GM18951 (cell line): ENCODE measurements around the gene PPP2R1B.

Experiments
- POLR2A ChIP-seq: IDR thresholded peaks from 4 replicates; pipeline ENCODE4 v1.6.1; 2011; ENCODE audit warnings: mild to moderate bottlenecking; ENCODE audit not compliant: insufficient read length, insufficient read depth; ENCODE audit errors: extremely low read depth
- in situ Hi-C: fragments of 300-500 bp; cut with MboI; formaldehyde crosslinking; loops from one replicate; pipeline ENCODE4 v1.12.0; 2022; ENCODE audit warnings: low sequenced_read_pairs, mixed read lengths, inconsistent platforms; ENCODE audit not compliant: unreplicated experiment

Gene PPP2R1B

GRCh38 chr11:111734954-111735261 lies 31.3 kb downstream of the PPP2R1B start:
- in situ Hi-C loops, result no loop called here
- TF ChIP-seq POLR2A, result no peak

DNA sequence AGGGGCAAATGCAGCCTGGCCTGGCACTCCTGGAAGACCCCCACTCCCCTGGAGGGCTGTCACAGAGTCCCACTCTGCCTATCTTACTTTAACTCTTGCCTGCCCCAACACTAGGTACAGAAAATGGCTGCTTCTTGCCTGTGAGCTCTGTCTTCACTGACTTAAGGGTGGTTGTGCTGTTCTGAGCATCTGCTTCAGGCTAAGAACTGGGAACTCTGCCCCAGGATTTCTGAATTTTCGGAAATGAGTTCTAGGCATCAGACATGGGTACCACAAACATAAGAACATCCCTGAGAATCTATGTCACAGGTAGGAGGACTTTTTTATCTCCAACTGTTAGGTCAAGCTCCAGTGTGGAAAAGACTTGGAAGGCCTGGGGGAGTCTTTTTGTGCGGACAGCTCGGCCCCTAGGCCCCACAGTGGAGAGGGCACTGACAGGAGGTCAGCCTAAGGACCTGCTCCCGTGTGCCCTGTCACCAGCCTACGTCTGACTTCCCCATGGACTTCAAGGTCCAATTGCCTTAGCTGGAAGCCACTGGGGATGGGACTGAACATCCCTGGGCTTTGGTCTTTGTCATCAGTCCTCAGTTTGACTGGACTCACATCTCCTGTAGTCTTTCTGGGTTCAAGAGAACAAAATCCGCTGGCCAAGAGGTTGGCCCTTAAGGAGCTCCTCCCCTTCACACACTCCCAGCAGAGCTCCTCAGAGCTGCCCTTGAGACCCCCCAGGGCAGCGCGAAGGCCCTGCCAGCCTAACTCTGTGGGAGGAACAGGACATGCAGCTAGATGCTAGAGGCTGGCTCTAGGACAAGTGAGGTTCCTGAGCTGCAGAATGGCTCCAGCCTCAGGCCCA lies 31.9 kb downstream of the PPP2R1B start:
- in situ Hi-C loops, result no loop called here
- TF ChIP-seq POLR2A, result no peak

DNA sequence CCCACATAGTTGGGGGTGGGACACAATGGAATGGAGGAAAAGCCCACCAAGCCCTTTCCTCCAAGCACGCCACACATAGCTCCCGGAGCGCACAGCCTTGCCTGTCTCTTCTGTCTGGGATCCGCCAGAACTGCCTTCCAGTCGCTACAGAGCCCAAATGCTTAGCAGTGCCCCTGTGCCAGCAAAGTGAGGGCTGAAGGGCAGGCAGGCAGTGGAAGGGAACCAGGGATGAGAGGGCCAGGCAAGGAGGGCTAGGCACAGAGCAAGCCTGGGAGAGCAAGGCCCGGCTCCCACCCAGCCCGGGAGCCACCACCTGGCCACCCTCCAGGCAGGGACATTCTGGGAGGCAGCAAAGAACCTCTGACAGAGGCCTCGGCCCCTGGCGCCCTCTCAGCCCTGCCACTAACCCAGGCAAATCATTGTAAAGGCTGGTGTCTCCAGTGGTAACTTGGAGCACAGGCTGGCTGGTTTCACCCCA lies 32.5 kb downstream of the PPP2R1B start:
- in situ Hi-C loops, result no loop called here
- no peak for TF ChIP-seq POLR2A

DNA sequence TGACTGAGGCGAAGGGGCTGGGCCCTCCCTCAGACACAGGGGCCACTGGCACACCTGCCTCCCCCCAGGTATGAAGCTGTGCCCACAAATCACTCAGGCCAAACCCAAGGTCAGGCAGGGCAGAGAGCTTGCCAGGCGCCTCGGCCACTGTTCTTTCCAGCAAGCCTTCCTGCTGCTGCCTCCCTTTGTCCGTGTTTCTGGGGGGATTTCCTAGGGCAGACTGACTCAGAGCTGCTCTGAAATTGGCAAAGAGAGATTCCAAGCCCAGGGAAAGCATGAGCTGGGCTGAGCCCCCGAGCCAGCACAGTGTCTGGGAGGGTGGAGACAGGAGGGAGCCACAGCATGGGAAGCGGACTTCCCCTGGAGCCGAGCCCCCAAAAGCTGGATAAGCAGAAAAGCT lies 33.2 kb downstream of the PPP2R1B start:
- no peak for TF ChIP-seq POLR2A
- in situ Hi-C loops, result no loop called here

- in situ Hi-C loops, result no loop called here
- no peak for TF ChIP-seq POLR2A
These were observed 34.4 kb downstream of the PPP2R1B start for GRCh38 chr11:111731821-111732220.

DNA sequence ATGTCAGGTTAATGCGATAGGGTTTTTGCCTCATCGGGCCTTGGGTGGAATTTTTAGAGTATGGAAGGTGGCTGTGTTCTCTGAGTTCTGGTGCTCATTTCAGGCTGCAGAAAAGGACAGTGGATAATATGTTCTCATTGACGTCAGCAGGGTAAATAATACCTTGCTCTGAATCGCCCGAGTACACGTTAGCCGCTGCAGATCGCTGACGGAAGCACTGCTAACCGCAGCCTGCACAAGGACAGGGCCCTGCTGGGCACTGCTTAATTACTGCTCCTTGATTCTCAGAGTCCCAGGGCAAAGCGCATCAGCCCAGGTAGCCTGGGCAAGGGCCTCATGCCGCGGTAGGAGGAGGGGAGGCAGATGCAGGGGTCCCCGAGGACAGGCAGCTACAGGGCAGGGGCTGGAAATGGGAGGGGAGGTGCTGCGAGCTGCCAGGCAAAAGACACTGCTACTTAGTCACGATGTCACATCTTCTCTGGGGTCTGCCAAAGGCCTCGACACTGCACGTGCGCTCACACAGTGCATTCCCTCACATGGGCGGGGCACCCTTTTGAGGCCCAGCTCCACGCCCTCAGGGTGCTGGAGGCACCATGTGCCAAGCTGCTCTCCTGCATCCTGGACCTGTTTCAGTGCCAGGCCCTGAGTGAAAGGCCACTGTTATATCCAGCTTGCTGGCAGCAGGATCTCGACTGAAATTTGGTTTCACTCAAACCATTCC lies 35.2 kb downstream of the PPP2R1B start:
- TF ChIP-seq POLR2A, result no peak
- in situ Hi-C loops, result no loop called here

DNA sequence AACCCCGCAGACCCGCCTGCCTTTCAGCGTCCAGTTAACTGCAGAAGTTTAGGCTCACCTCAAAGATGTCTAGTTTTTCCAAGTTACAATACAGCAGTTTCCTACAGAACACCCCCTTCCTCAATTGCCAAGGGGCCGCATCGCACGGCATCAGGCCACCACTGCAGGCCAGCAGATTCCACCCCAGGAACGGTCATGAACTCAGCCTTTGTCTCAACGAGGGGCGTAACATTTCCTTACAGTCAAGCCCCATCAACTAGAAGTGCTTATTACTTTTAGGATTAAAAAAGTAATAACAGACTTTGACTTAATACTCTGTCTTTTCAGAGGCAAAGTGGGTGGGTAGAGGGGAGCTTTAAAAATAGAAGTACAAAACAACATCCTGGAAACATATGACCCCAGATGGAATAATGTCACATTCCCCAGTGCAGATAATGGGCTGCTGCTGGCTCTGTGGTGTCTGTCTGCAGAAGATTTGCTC lies 36.3 kb downstream of the PPP2R1B start:
- TF ChIP-seq POLR2A, result no peak
- in situ Hi-C loops, result no loop called here

DNA sequence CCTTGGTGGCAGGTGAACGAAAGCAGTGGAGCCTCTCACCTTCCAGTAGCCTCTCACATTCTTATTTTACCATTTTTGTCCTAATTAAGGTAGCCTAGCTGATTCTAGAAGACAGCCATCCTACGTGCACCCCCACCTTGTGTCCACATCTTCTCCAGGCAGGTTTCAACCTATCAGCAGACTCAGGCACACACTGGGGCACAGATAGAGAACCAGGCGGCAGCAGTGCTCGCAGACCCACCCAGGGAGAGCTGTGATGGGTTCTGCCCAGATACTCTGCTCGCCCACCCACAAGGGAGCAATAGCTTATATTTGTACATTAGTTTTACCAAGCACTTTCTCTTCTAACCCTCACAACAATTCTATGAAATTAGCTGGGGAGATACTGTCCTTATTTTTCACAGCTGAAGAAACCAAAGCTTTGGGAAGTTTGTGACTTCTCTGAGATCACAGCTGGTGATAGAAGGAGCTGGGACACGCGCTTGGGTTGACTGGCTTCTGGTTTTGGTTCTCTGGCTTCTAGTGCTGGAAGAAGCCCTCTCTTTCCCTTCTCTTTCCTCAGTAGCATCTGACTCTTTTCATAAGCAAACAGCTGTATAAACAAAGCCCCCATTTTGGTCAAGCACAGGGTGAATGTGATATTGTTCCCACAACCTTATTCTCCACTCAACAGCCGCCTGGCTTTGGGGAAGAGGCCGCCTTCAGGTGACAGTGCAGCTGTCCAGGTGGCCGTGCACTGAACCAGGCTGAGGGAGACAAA lies 36.9 kb downstream of the PPP2R1B start:
- TF ChIP-seq POLR2A, result no peak
- in situ Hi-C loops, result no loop called here

DNA sequence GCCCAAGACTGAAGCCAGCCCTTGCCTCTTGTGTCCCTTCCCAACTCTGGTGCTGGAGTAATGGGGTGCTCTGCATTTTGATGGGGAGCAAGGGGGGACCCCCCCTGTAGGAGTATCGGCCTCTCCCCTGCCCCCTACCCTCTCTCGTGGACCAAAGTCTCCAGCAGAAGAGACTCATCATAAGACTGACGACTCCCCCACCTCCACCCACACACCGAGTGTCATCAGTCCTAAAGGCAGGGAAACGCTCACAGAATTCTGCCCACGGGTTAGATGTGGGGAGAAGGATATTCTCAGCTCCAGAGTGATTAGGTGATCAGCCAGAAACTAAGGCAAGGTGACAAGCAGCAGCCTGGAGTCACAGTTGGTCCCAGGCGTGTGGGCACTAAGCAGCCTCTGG lies 38.8 kb downstream of the PPP2R1B start:
- no peak for TF ChIP-seq POLR2A
- in situ Hi-C loops, result no loop called here

GRCh38 chr11:111726301-111726713 lies 39.9 kb downstream of the PPP2R1B start:
- no peak for TF ChIP-seq POLR2A
- in situ Hi-C loops, result no loop called here

DNA sequence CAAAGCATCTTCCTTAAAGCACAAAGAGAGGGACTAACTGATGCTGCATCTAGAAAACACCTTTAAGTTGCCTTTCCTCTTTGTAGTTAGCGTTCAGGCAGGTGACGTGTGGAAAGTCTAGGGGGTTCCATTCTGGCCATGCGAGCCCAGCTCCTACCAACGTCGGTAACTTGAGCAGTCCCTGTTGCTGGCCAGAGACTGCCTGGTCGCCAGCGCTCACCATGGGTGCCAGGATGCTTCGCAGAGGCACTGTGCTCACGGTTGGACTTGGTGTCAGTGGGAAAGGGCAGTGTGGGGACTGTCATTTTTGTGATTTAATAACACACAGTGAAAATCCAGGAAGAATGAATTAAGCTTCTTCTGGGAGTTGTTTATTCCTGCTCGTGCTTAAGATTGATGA lies 40.6 kb downstream of the PPP2R1B start:
- in situ Hi-C loops, result no loop called here
- TF ChIP-seq POLR2A, result no peak

- in situ Hi-C loops, result no loop called here
- TF ChIP-seq POLR2A, result no peak
These were observed 41.5 kb downstream of the PPP2R1B start for GRCh38 chr11:111724615-111725129.

DNA sequence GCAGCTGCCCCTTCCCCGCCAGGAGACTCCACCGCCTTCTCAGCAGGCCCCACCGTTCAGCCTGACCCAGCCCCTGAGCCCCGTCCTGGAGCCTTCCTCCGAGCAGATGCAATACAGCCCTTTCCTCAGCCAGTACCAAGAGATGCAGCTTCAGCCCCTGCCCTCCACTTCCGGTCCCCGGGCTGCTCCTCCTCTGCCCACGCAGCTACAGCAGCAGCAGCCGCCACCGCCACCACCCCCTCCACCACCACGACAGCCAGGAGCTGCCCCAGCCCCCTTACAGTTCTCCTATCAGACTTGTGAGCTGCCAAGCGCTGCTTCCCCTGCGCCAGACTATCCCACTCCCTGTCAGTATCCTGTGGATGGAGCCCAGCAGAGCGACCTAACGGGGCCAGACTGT lies 42.6 kb downstream of the PPP2R1B start:
- in situ Hi-C loops, result no loop called here
- TF ChIP-seq POLR2A, result no peak
